ENCODE results near the gene PRDX5. TPM values are rescaled to one million over a fixed set of nuclear protein-coding genes. Genes with fewer than 3 reads are reported as not detected.

Gene PRDX5
- total RNA-seq, 4 donors from 2014 or later, result 179 to 260 (median 181) TPM

GRCh38 chr11:64324692-64325469 is 7.0 kb downstream of the PRDX5 start:
- no peak overlapping the region for H3K4me3 ChIP-seq
- H3K9me3 ChIP-seq, result no peaks in the 10 kb centered on the region
- peaks cover 3% of the 10 kb centered on the region for H3K27me3 ChIP-seq
- H3K36me3 ChIP-seq, result peaks cover 0 to 32% of the 10 kb centered on the region in 2 donors
- TF ChIP-seq POLR2AphosphoS5 (IDR thresholded peaks at IDR 0.05) (no peak), CTCF (IDR thresholded peaks at IDR 0.05) (no peak), EP300 (IDR thresholded peaks at IDR 0.05) (no peak), POLR2A (IDR thresholded peaks at IDR 0.05) (no peak)
- ATAC-seq, result no peak
- no peaks in the 10 kb centered on the region for H3K4me1 ChIP-seq
- no peak overlapping the region for H3K27ac ChIP-seq
- 73 to 80% methylated on average over 5 to 10 of the region's 11 CpGs for WGBS, 2 donors (ENCODE audit: low coverage in 1 of 2)

GRCh38 chr11:64327375-64327774 is 9.5 kb downstream of the PRDX5 start:
- Histone ChIP-seq H3K4me1 (peaks cover 0 to 7% (median 0%) of the 10 kb centered on the region in 3 donors), H3K27me3 (peaks cover 3% of the 10 kb centered on the region), H3K36me3 (peaks cover 0 to 7% of the 10 kb centered on the region in 2 donors), H3K9me3 (no peaks in the 10 kb centered on the region), H3K4me3 (no peak overlapping the region), H3K27ac (no peak overlapping the region)
- 60 to 85% methylated on average over 2 of the region's 2 CpGs for WGBS, 2 donors (ENCODE audit: low coverage in 1 of 2)
- TF ChIP-seq POLR2A (IDR thresholded peaks at IDR 0.05) (no peak), EP300 (IDR thresholded peaks at IDR 0.05) (no peak), CTCF (IDR thresholded peaks at IDR 0.05) (no peak), POLR2AphosphoS5 (IDR thresholded peaks at IDR 0.05) (no peak)
- ATAC-seq, result no peak

DNA sequence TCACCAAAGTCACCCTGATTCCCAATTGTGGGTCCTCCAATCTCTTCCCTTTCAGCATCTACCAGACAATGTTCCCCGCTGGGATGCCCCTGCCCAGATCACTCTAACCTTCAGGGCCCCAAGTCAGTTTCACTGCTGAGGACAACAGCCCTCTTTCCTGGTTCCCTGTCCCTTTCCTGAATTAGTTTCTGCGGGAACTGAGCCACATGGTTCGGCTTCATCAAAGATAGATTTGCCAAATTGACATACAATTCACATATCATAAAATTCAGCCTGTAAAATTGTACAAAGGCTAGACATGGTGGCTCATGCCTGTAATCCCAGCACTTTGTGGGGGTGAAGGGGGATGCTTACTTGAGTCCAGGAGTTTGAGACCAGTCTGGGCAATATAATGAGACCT is 10.1 kb downstream of the PRDX5 start:
- TF ChIP-seq EP300 (IDR thresholded peaks at IDR 0.05), result no peak
- no peak for TF ChIP-seq POLR2AphosphoS5 (IDR thresholded peaks at IDR 0.05)
- no peak for TF ChIP-seq CTCF (IDR thresholded peaks at IDR 0.05)
- no peak for TF ChIP-seq POLR2A (IDR thresholded peaks at IDR 0.05)
- ATAC-seq, result no peak
- Histone ChIP-seq H3K27ac (no peak overlapping the region), H3K4me1 (peaks cover 0 to 7% (median 0%) of the 10 kb centered on the region in 3 donors), H3K36me3 (peaks cover 0 to 1% of the 10 kb centered on the region in 2 donors), H3K4me3 (no peak overlapping the region), H3K27me3 (peaks cover 3% of the 10 kb centered on the region), H3K9me3 (no peaks in the 10 kb centered on the region)
- 74 to 78% methylated on average over 2 of the region's 3 CpGs for WGBS, 2 donors (ENCODE audit: low coverage in 1 of 2)

- WGBS, 2 donors (ENCODE audit: low coverage in 1 of 2), result 62% methylated on average over 4 of the region's 11 CpGs; no CpG with 5 or more reads in 1 of the 2 donors
- H3K27ac ChIP-seq, result no peak overlapping the region
- no peaks in the 10 kb centered on the region for H3K36me3 ChIP-seq
- H3K4me3 ChIP-seq, result no peak overlapping the region
- H3K4me1 ChIP-seq, result peaks cover 0 to 7% (median 0%) of the 10 kb centered on the region in 3 donors
- H3K9me3 ChIP-seq, result no peaks in the 10 kb centered on the region
- peaks cover 3% of the 10 kb centered on the region for H3K27me3 ChIP-seq
- TF ChIP-seq POLR2AphosphoS5 (IDR thresholded peaks at IDR 0.05) (no peak), POLR2A (IDR thresholded peaks at IDR 0.05) (no peak), EP300 (IDR thresholded peaks at IDR 0.05) (no peak), CTCF (IDR thresholded peaks at IDR 0.05) (no peak)
- no peak for ATAC-seq
Measured at GRCh38 chr11:64330888-64331287, 13.0 kb downstream of the PRDX5 start.
